GM06990 (cell line): ENCODE results near the gene CCT3.

ENCODE experiments used
- DNase-seq: peaks from one replicate; pipeline ENCODE4 v3.0.0-alpha.2; 2011; ENCODE audit not compliant: insufficient read length; ENCODE audit errors: extremely low read depth
- H3K27me3 ChIP-seq: replicated peaks from 2 replicates; pipeline ENCODE4 v1.6.0; 2011; ENCODE audit warnings: low read length; ENCODE audit not compliant: control insufficient read depth, insufficient read depth
- H3K36me3 ChIP-seq: 2 replicates; pipeline ENCODE4 v1.5.1; 2011; ENCODE audit warnings: low read length; ENCODE audit not compliant: control insufficient read depth, insufficient read depth
- H3K4me3 ChIP-seq: replicated peaks from 2 replicates; pipeline ENCODE4 v1.5.1; 2011; ENCODE audit warnings: low read depth, mild to moderate bottlenecking, control low read depth, low read length
- TF ChIP-seq, protein P1 (sequence below): IDR thresholded peaks from 2 replicates; pipeline ENCODE4 v1.5.1; 2011; ENCODE audit warnings: low read length, control low read depth, mild to moderate bottlenecking, inconsistent platforms; ENCODE audit not compliant: insufficient read depth, poor library complexity, severe bottlenecking

CCT3 gene

GRCh38 chr1:156281693-156282478, 56.2 kb downstream of the CCT3 start:
- Histone ChIP-seq H3K4me3 (peak overlapping the region; percentile 82), H3K36me3 (peaks cover 19% of the 10 kb centered on the region), H3K27me3 (no peaks in the 10 kb centered on the region)
- TF ChIP-seq, protein P1, sequence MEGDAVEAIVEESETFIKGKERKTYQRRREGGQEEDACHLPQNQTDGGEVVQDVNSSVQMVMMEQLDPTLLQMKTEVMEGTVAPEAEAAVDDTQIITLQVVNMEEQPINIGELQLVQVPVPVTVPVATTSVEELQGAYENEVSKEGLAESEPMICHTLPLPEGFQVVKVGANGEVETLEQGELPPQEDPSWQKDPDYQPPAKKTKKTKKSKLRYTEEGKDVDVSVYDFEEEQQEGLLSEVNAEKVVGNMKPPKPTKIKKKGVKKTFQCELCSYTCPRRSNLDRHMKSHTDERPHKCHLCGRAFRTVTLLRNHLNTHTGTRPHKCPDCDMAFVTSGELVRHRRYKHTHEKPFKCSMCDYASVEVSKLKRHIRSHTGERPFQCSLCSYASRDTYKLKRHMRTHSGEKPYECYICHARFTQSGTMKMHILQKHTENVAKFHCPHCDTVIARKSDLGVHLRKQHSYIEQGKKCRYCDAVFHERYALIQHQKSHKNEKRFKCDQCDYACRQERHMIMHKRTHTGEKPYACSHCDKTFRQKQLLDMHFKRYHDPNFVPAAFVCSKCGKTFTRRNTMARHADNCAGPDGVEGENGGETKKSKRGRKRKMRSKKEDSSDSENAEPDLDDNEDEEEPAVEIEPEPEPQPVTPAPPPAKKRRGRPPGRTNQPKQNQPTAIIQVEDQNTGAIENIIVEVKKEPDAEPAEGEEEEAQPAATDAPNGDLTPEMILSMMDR: no peak
- DNase-seq: peak; percentile 33

DNA sequence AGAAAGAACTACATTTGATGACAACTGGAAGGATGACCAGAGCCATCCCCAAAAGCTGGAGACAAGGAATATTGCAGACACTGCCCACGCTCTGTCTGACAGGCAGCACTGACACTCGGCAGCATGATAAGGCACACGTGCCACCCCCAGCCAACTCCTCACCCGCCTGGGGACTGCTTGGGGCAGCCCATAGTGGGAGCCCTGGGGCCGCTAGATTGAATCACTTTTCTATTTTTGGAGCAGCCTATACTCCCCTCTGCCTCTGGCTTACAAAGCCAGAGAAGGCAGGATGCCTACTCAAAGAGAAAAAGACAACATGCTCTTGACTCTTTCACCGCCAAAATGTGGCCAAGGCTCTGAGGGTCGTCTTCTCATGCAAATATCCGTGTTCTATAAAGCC, 56.8 kb downstream of the CCT3 start:
- H3K36me3 ChIP-seq: peaks cover 22% of the 10 kb centered on the region
- TF ChIP-seq, protein P1: peak; percentile 35
- H3K4me3 ChIP-seq: peak overlapping the region; percentile 82
- no peaks in the 10 kb centered on the region for H3K27me3 ChIP-seq
- peak; percentile 56 for DNase-seq

GRCh38 chr1:156279837-156280236, 58.3 kb downstream of the CCT3 start:
- H3K36me3 ChIP-seq: peaks cover 16% of the 10 kb centered on the region
- DNase-seq: no peak
- no peaks in the 10 kb centered on the region for H3K27me3 ChIP-seq
- TF ChIP-seq, protein P1: no peak
- no peak overlapping the region for H3K4me3 ChIP-seq

- Histone ChIP-seq H3K27me3 (no peaks in the 10 kb centered on the region), H3K4me3 (no peak overlapping the region), H3K36me3 (peaks cover 29% of the 10 kb centered on the region)
- no peak for DNase-seq
- TF ChIP-seq, protein P1: no peak
Measured at GRCh38 chr1:156276966-156277381, 61.1 kb downstream of the CCT3 start.

DNA sequence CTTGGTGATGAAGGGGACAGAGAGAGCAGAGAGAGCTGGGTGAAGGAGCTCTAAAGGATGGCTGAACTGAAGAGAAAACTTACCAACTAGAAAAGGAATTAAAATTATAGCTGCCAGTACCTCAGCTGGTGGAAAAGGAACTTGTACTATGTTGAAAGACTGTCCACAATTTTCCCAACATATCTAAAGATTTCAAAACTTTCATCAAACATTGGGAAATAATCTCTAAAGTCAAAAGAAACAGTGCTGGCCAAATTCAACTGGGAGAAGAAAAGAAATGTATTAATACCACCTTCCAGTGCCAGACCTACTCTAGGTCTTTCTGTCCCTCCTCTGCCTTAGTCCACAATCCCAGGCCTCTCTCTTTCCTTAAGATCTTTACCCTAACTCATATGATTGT, 61.6 kb downstream of the CCT3 start:
- TF ChIP-seq, protein P1: no peak
- H3K27me3 ChIP-seq: no peaks in the 10 kb centered on the region
- H3K36me3 ChIP-seq: peaks cover 30% of the 10 kb centered on the region
- H3K4me3 ChIP-seq: no peak overlapping the region
- DNase-seq: no peak
